ENCODE results near the gene IL17C.

IL17C gene

DNA sequence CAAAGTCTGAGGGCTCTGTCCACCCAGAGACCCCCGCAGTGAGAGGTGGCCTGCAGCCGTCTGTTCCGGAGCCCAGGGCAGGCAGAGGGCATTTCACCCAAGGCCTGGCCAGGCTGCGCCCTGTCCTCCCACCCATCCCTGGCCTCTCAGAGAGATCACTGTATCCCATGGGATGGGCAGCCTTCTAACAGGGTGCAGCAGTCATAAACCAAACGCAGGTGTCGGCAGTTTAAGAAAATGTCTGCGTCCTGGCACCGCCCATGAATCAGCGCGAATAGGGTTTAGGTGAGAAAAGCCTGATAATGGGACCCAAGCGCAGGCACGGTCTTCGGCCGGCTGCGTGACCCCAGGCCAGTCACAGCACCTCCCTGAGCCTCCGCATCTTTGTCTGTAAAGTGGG lies 7.1 kb downstream of the IL17C start:
- DNase-seq (ENCODE audit: low read depth in 2 of 2) = no peak

DNA sequence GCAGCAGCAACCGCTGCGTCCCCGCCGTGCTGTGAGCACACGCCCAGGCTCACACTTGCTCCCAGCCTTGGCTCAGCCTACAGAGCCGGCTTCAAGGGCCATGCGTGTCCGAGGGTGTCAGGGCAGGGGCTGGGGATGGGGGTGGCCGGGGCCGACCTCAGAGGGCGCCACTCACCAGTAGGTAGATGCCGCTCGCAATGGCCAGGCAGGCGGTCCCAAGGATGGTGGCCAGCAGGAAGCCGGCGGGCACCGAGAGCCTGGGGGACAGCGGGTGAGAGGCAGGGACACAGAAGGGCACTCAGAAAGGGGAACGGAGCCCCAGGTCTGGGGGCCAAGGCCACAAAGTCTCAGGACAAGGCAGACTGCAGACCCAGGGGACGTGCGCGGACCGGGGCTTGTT lies 7.6 kb downstream of the IL17C start:
- no peak for DNase-seq (ENCODE audit: low read depth in 2 of 2)

DNA sequence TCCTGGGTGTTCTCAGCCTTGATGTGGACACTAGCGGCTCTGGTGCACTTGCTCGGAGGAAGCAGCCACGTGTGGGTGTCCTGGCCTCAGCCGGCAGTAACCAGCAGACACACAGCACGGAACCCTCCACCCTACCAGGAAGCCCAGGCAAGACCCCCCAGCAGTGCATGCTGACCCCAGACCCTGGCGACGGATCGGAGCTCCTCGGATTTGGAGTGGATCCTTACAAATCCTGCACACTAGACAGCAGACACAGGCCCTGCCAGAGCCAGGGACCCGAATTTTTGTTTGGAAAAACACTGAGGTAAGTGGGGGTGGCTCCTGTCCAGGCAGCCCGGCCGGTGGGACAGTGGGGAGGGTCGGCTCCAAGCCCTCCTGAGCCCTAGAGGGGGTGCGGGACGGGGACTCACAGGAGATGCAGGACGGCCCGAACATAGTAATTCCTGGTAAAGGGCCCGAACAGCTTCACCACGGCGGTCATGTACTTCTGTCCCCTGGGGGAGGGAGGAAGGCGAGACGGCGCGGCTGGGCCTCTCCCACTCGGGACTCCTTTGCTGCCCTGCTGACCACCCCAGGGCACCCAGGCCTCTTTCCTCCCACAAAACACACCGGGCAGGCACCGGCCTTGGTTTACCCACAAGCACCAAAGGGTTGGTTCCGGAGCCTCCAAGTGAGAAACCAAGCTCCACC lies 8.1 kb downstream of the IL17C start:
- DNase-seq (ENCODE audit: low read depth in 2 of 2) = no peak

DNA sequence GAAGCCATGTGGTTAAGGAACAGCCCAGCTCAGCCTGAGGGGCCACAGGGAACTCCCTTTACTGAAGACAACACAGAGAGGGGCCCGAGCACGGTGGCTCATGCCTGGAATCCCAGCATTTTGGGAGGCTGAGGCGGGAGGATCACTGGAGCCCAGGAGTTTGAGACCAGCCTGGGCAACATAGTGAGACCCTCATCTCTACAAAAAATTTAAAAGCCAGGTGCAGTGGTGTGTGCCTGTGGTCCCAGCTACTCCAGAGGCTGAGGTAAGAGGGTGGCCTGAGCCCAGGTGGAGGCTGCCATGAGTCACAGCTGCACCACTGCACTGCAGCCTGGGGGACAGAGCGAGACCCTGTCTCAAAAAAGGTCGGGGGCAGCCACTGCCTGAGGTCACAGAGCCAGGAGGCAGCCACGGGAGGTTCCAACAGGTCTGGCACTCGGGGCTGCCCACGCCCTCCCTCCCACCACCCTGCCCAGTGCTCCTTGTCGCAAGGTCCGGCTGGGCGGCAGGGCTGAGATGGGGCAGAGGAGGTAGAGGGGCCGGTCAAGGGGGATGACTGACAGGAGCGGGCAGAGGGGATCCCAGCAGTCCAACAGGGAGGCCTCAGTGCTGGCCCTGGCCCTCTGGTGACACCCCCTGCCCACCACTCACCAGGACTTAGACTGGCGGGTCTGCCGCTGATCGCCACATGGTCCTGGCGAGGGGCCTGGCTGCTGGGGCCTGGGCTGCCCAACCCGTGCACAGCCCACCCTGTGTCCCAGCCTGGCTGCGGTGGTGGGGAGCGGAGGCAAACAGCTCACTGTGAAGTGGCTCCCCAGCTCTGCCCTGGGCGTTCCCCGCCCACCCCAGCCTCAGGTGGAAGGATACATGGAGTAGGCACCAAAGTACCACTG lies 9.1 kb downstream of the IL17C start:
- DNase-seq (ENCODE audit: low read depth in 2 of 2) = no peak

DNA sequence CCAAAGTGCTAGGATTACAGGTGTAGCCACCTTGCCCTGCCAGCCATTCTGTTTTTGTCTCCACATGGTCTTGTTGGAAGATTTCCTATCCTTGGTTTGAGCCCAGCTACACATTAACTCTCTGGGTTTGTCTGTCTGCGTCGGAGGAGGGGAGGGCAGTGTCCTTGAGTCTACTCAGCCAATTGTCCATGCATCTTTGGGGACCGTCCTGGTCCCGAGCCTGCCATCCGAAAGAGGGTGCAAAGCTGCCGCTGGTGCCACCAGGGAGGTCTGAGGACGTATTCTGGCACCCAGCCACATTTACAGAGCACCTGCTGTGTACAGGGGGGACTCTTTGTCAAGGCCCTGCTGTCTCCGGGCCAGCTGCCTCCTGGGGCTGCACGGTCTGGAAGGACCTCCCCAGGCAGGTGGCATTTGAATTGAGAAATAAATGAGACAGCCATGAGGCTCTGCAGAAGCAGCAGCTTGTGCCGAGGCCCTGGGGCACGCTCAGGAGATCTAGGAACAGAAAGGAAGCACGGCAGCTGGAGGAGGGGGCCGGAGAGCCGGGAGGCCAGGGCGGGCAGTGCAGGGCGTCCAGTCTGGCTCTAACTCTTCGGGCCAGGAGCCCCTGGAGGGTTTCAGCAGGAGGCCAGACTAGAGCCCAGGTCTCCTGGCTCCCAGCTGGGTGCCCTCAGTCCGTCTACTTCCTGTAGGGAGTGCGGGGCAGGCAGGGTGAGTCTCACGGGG lies 11.0 kb downstream of the IL17C start:
- no peak for DNase-seq (ENCODE audit: low read depth in 2 of 2)

DNA sequence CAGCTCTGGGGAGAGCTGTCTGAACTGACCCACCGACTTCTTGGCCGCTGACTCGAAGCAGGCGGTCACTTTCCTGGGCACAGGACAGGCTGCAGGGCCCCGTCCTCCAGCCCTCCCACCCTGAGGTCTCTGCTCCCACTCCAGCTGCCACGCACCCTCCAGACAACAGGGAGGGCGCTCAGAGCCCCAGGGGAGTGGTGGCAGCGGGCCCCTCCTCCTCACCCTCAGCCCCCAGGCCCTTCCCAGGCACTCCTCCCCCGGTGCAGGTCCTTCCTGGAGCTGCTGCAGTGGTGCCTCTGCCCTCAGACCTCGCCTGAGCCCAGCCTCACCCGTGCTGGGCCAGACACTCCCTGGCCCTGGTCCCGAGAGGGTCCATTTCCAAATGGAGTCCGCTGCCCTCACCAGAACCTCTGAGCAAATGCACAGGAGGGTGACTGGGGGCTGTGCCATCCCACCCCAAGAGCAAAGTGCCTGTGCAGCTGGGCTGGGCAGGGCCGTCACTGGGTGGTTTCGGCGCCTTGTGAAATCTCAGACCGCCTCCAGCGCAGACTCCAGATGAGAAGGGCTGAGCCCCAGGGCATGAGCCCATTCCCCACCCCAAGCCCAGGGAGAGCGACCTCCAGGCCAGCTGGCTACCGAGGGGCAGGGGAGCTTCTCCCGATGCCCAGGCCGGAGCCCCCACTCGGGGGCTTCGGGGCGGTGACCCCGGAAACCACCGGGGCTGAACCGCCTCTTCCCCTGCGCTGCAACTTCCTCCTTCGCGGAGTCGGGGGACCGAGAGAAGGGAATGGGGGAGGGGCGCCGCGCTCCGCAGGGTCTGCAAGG lies 11.8 kb downstream of the IL17C start:
- peak in 1 of 2 donors; percentile 29 for DNase-seq (ENCODE audit: low read depth in 2 of 2)

DNA sequence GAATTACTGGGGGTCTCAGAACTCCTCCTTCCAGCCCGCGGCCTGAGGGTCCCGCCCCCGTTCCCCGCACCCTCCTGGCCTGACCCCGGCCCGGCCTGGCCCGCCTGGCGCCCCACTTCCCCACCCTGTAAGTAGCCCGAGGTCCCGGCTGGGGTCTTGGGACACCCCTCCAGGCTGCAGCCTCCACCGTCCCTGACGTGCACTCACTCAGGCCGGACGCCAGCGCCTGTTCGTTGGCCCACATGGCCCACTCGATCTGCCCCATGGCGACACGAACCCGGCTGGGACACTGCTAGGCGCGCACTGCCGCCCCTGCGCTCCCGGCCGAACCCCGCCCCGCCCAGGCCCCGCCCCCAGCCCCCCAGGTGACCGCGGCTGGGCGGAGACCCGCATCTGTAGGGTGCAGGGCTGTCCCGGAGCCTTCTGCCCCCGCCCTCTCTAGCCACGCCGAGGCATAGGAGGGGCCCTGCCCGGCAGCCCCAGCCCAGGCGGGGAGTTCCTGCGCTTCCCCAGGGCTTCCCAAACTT lies 12.4 kb downstream of the IL17C start, which contains the start of gene CYBA:
CYBA (minus strand) TSS at position 305 of the 527 bp plus-strand sequence; CDS start at position 265, 40 bp downstream.
- peak; percentile 48 to 74 for DNase-seq (ENCODE audit: low read depth in 2 of 2)

DNA sequence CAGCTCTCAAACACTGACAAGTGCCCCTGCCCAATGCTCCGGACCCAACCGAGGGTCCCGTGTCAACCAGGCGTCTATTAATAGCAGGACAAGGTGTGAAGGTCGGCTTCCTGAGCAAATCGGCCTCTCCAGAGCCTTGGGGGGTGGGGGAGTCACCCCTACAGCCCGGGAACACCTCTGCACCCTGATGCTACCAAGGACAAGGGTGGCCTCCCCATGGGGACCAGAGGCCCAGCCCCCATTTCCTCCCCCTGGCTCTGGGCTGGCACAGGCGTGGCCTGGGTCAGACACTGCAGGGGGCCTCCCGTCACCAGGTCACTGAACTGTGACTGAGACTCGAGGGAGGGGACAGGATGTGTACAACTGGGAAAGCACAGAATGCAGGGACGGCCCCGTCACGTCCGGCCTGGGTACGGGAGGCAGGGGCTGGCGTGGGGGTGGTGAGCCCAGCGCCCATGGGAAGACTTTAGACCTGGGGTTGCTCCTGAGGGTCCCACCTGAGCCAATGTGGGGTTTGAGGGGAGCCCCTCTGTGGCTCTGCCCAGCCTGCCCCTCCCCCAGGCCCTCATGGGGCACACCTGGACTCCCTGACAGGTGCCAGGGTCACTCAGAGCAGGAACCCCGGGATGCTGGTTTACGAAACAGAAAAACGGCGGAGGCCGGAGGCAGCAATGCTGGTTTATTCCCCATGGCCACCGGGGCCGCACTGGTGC lies 13.1 kb downstream of the IL17C start:
- peak; percentile 43 to 56 for DNase-seq (ENCODE audit: low read depth in 2 of 2)

DNA sequence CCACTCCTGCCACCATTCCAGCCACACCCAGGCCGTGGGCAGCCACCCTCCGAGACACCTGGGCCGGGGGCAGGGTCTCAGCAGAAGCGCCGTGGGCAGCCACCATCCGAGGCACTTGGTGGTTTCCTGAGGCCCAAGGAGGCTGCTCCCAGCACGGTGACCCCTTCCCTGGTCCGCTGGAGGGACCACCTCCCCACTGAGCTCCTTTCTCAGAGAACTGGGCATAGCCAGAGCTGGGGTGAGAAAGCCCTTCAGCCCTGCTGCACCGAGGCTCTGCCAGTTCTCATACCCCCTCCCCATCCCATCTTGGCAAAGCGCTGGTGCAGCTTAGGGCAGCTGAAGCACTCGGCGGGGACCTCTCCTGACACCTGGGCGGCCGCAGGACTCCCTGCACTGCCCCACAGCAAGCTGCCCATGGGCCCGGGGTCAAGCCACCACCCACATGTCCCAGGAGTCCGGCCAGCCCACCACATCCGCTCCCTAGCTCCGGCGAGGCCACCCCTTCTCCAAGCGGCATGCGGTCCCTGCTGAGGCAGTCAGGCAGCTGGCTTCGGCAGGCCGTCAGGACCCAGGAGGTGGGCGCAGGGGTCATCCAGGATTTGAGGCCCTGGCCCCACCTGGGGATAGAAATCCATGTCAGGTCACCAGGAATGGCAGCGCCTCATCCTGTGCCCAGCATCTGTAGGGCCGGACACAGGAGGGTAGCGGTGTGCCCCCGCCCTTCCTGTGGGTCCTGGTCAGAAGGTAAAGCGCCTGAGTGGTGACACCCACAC lies 13.8 kb downstream of the IL17C start:
- DNase-seq (ENCODE audit: low read depth in 2 of 2) = no peak

DNA sequence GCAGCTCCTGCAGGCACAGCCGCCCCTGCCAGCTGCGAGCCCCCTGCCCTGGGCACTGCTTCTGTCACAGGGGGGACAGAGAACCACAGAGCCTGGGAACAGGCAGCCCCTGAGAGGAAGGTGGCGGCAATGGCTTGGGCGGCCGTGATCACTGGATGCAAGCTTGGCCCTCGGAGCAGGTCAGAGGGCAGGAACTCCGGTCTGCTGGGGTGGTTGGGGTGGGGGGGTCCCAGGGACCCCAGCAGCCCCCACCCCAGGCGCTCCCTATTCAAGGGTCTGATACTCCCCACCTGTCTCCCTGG lies 14.3 kb downstream of the IL17C start:
- no peak for DNase-seq (ENCODE audit: low read depth in 2 of 2)

DNA sequence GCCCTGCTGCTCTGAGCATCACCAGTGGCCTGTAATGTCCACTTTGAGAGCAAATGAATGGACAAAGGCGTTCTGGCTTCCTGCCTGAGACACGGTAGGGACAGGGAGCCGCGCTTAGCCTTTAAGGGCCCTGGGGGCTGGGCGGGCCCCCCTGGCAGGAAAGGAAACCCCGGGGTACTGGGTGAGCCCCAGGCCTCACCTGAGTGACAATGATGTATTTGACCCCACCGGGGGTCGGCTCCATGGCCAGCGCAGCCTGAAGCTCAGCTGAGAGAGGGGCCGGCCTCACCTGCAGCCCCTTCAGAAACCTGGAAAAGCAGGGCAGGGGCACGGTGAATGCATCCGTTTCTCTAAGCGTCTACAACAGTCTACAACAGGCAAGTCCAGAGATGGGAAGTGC lies 14.7 kb downstream of the IL17C start:
- DNase-seq (ENCODE audit: low read depth in 2 of 2) = no peak

DNA sequence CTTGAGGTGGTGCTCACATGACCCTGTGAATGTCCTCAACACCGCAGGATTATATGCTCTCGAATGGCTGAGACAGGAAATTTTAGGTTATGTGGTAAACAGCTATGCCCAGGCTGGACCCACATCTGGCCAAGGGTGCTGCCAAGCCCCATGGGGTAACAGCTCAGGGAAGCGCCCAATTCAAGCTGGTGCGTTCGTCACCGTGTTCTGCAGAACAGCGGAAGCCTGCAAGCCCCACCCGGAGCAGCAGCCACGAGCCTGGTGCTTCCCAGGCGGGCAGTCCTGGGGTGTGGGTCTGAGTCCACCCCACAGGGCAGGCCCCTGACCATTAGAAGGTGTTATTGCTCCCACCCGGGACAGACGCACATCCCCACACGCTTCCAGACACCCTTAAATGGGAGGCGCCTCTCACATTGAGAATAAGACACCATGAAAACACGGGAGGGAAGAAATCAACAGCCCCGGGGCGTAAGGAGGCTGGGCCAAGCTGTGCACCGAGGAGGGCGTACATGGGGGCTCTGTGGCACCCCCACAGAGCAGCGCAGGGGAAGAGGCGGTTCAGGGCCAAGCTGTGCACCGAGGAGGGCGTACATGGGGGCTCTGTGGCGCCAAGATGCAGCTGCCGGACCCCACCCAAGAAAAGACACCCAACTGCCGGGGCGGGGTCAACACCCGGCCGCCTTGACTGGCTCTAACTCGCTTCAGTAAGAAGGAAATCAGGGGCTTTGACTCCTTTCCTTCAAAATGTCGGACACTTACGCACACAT lies 15.4 kb downstream of the IL17C start:
- no peak for DNase-seq (ENCODE audit: low read depth in 2 of 2)

DNA sequence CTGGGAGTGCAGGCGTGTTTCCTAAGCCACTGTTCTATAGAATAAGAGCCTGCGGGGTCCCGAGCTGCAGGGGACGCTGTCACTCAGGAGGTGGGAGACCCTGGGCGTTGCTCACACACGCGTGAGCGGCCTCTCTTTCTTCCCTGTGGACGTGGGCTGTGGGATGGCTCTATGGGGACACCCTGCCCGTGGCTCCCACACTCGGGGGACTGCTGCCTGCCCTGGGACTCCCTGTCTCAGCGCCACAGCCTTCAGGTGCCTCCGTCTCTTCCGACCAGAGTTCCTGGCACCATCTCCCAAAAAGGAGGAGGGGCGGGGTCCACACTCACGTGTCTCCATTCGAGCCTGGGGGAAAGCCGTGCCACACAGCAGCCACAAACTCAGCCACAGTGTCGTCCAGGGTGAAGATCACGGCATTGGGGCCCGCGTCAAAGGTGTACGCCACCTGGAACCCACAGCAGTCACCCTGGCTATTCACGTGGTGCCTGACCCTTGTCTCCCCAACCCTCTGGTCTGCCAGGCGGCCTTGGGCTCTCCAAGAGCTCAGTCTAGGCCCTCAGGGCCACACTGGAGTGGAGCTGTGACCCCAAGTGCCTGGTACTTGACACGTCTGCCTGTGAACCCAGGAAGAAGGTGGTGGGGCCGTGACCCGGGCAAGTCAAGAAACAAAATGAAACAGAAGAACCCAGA lies 16.1 kb downstream of the IL17C start:
- no peak for DNase-seq (ENCODE audit: low read depth in 2 of 2)

DNA sequence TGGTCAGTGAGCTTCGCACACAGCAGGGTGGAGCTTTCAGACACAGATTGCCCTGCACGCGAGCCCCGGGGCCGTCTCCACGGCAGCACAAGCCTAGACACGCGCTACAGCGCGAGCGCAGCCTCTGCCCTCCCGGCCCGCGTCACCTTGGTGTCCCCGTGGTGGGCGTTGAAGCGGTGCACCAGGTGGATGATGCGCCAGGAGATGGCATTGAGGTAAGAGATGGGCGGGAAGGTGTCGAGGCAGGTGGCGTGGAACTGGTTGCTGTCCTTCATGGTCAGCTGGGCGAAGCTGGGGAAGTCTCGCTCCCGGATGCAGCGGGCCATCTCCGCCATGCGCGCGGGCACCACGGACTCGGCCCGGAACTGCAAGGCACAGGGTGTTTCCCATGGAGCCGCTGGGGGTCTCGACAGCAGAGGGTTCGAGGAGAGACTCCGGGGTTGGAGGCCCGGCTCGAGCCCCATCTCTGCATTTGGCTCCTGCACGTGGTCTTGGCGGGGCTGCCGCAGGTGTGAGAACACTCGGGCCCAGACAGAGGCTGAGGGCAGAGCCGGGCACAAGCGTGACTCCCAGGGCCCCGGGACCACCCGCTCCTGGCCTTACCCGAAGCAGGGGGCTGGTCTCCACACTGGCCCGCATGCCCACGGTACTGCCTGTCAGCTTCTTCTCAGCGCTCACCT lies 16.8 kb downstream of the IL17C start:
- DNase-seq (ENCODE audit: low read depth in 2 of 2) = no peak

DNA sequence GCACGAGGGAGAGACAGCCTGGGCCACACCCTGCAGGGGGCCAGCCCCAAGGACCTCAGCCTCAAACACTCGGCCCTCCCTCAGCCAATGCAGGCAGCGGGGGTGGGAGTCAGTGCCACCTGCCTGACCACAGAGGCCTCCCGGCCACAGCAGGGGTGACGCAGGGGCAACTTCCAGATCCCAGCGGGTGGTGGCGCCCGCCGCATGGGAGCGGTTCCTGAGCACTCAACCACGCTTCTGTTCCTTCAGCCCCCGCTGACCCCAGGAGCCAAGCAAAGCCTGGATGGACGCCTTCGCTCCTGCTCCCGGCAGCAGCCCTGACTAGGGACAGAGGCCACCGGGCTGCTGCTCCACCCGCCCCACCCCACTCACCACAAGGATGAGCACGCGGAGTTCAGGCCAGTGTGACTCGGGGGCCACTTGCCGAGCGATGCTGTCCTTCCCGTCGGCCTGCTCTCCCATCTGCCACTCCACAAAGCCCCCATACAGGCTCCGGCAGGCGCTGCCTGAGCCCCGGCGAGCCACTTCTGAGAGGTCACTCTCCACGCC lies 17.4 kb downstream of the IL17C start:
- DNase-seq (ENCODE audit: low read depth in 2 of 2) = no peak

DNA sequence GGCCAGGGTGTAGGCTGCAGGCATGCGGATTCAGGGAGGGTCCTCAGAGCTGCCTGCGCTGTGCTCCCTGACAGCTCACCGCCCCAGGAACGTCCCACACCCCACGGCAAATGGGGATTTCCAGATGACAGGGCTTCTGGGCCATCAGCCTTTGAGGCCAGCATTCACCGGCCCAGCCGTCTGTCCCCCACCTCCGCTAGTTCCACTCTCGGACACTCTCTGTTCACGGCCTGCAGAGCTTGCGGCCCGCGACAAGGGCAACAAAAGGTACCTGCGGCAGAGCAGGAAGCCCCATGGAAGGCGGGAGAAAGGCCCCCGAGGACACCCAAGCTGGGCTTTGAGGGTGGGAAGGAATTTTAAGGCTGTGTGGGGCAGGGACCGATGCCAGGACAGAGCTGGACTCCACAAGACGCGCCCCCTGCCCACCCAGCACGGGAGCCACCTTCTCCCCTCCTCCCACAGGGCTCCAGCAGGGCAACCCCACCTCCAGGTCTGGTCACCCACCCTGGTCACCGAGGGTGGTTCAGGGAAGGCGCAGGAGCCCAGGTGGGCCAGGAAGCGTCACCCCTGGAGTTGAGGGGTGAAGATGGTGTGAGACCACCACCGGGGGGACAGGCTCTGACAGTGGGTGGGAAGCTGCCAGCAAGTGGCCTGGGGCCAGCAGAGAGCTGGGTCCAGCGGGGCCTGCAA lies 18.1 kb downstream of the IL17C start:
- no peak for DNase-seq (ENCODE audit: low read depth in 2 of 2)

DNA sequence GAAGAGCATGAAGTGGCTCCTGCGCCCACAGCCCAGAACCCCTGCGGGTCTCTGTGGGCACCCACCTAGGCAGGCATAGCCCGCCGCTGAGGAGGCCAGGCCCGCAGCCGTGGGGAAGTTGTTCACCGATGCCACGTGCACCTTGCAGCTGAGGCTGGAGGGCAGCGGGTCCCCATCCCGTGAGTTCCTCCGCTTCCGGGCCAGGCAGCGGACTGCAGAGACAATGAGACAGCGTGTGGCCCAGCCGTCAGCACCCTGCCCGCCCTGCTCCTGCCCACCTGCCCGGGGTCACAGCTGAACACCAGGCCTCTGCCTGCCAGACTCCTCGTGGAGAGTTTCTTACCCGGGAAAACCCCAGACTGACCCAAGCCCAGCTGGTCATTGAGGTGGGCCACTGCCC lies 19.0 kb downstream of the IL17C start:
- DNase-seq (ENCODE audit: low read depth in 2 of 2) = no peak

Data from stimulated activated CD4-positive, alpha-beta T cell treated with anti-CD3 and anti-CD28 coated beads, Interleukin-1b, Interleukin-23, amount 100 ng/mL, for 4 hours (primary cell).